ENCODE data around the gene OCA2.

The OCA2 gene

GRCh38 chr15:27826411-27826810 lies 272.7 kb downstream of the OCA2 start:
- Histone ChIP-seq H3K27me3 (ENCODE audit: control insufficient read depth, insufficient read depth, low read length) (no peaks in the 10 kb centered on the region), H3K36me3 (ENCODE audit: control insufficient read depth, insufficient read depth, low read length) (no peaks in the 10 kb centered on the region), H3K4me1 (ENCODE audit: control insufficient read depth, insufficient read depth, low read length) (0 out of 2 replicates have a peak, but pooled peaks cover 2% of the 10 kb centered on the region), H3K9ac (ENCODE audit: low read depth, low read length) (no peak overlapping the region), H3K27ac (ENCODE audit: low read depth, low read length) (no peak overlapping the region), H3K9me3 (ENCODE audit: control insufficient read depth, insufficient read depth, low read length) (no peaks in the 10 kb centered on the region), H3K4me3 (ENCODE audit: low read depth, low read length) (no peak overlapping the region)

GRCh38 chr15:27824841-27825422 lies 274.2 kb downstream of the OCA2 start:
- Histone ChIP-seq H3K9me3 (ENCODE audit: control insufficient read depth, insufficient read depth, low read length) (no peaks in the 10 kb centered on the region), H3K4me1 (ENCODE audit: control insufficient read depth, insufficient read depth, low read length) (0 out of 2 replicates have a peak, but pooled peaks cover 2% of the 10 kb centered on the region), H3K27me3 (ENCODE audit: control insufficient read depth, insufficient read depth, low read length) (no peaks in the 10 kb centered on the region), H3K36me3 (ENCODE audit: control insufficient read depth, insufficient read depth, low read length) (no peaks in the 10 kb centered on the region), H3K27ac (ENCODE audit: low read depth, low read length) (no peak overlapping the region), H3K9ac (ENCODE audit: low read depth, low read length) (no peak overlapping the region), H3K4me3 (ENCODE audit: low read depth, low read length) (no peak overlapping the region)

- no peaks in the 10 kb centered on the region for H3K9me3 ChIP-seq (ENCODE audit: control insufficient read depth, insufficient read depth, low read length)
- H3K36me3 ChIP-seq (ENCODE audit: control insufficient read depth, insufficient read depth, low read length) = no peaks in the 10 kb centered on the region
- no peak overlapping the region for H3K27ac ChIP-seq (ENCODE audit: low read depth, low read length)
- no peak overlapping the region for H3K4me3 ChIP-seq (ENCODE audit: low read depth, low read length)
- no peaks in the 10 kb centered on the region for H3K27me3 ChIP-seq (ENCODE audit: control insufficient read depth, insufficient read depth, low read length)
- H3K9ac ChIP-seq (ENCODE audit: low read depth, low read length) = no peak overlapping the region
- no peaks in the 10 kb centered on the region for H3K4me1 ChIP-seq (ENCODE audit: control insufficient read depth, insufficient read depth, low read length)
These were observed 277.8 kb downstream of the OCA2 start for GRCh38 chr15:27821273-27821672.

- H3K27ac ChIP-seq (ENCODE audit: low read depth, low read length) = no peak overlapping the region
- H3K4me3 ChIP-seq (ENCODE audit: low read depth, low read length) = no peak overlapping the region
- H3K9me3 ChIP-seq (ENCODE audit: control insufficient read depth, insufficient read depth, low read length) = no peaks in the 10 kb centered on the region
- no peak overlapping the region for H3K9ac ChIP-seq (ENCODE audit: low read depth, low read length)
- H3K36me3 ChIP-seq (ENCODE audit: control insufficient read depth, insufficient read depth, low read length) = no peaks in the 10 kb centered on the region
- H3K27me3 ChIP-seq (ENCODE audit: control insufficient read depth, insufficient read depth, low read length) = no peaks in the 10 kb centered on the region
- H3K4me1 ChIP-seq (ENCODE audit: control insufficient read depth, insufficient read depth, low read length) = no peaks in the 10 kb centered on the region
These were observed 278.4 kb downstream of the OCA2 start for GRCh38 chr15:27820722-27821121.

- Histone ChIP-seq H3K9ac (ENCODE audit: low read depth, low read length) (no peak overlapping the region), H3K4me3 (ENCODE audit: low read depth, low read length) (no peak overlapping the region), H3K27ac (ENCODE audit: low read depth, low read length) (no peak overlapping the region), H3K9me3 (ENCODE audit: control insufficient read depth, insufficient read depth, low read length) (no peaks in the 10 kb centered on the region), H3K36me3 (ENCODE audit: control insufficient read depth, insufficient read depth, low read length) (no peaks in the 10 kb centered on the region), H3K4me1 (ENCODE audit: control insufficient read depth, insufficient read depth, low read length) (no peaks in the 10 kb centered on the region), H3K27me3 (ENCODE audit: control insufficient read depth, insufficient read depth, low read length) (no peaks in the 10 kb centered on the region)
These were observed 278.9 kb downstream of the OCA2 start for GRCh38 chr15:27820232-27820631.

GRCh38 chr15:27817258-27817657 lies 281.9 kb downstream of the OCA2 start:
- no peaks in the 10 kb centered on the region for H3K9me3 ChIP-seq (ENCODE audit: control insufficient read depth, insufficient read depth, low read length)
- H3K27ac ChIP-seq (ENCODE audit: low read depth, low read length) = no peak overlapping the region
- H3K9ac ChIP-seq (ENCODE audit: low read depth, low read length) = no peak overlapping the region
- no peak overlapping the region for H3K4me3 ChIP-seq (ENCODE audit: low read depth, low read length)
- H3K4me1 ChIP-seq (ENCODE audit: control insufficient read depth, insufficient read depth, low read length) = no peaks in the 10 kb centered on the region
- H3K36me3 ChIP-seq (ENCODE audit: control insufficient read depth, insufficient read depth, low read length) = no peaks in the 10 kb centered on the region
- no peaks in the 10 kb centered on the region for H3K27me3 ChIP-seq (ENCODE audit: control insufficient read depth, insufficient read depth, low read length)

GRCh38 chr15:27816790-27817189 lies 282.3 kb downstream of the OCA2 start:
- no peaks in the 10 kb centered on the region for H3K36me3 ChIP-seq (ENCODE audit: control insufficient read depth, insufficient read depth, low read length)
- H3K4me1 ChIP-seq (ENCODE audit: control insufficient read depth, insufficient read depth, low read length) = no peaks in the 10 kb centered on the region
- no peak overlapping the region for H3K27ac ChIP-seq (ENCODE audit: low read depth, low read length)
- no peaks in the 10 kb centered on the region for H3K27me3 ChIP-seq (ENCODE audit: control insufficient read depth, insufficient read depth, low read length)
- no peaks in the 10 kb centered on the region for H3K9me3 ChIP-seq (ENCODE audit: control insufficient read depth, insufficient read depth, low read length)
- H3K4me3 ChIP-seq (ENCODE audit: low read depth, low read length) = no peak overlapping the region
- no peak overlapping the region for H3K9ac ChIP-seq (ENCODE audit: low read depth, low read length)

- Histone ChIP-seq H3K36me3 (ENCODE audit: control insufficient read depth, insufficient read depth, low read length) (no peaks in the 10 kb centered on the region), H3K9ac (ENCODE audit: low read depth, low read length) (no peak overlapping the region), H3K27ac (ENCODE audit: low read depth, low read length) (no peak overlapping the region), H3K27me3 (ENCODE audit: control insufficient read depth, insufficient read depth, low read length) (no peaks in the 10 kb centered on the region), H3K4me1 (ENCODE audit: control insufficient read depth, insufficient read depth, low read length) (no peaks in the 10 kb centered on the region), H3K9me3 (ENCODE audit: control insufficient read depth, insufficient read depth, low read length) (no peaks in the 10 kb centered on the region), H3K4me3 (ENCODE audit: low read depth, low read length) (no peak overlapping the region)
These were observed 284.1 kb downstream of the OCA2 start for GRCh38 chr15:27815035-27815434.

- Histone ChIP-seq H3K27me3 (ENCODE audit: control insufficient read depth, insufficient read depth, low read length) (no peaks in the 10 kb centered on the region), H3K4me1 (ENCODE audit: control insufficient read depth, insufficient read depth, low read length) (no peaks in the 10 kb centered on the region)
These were observed 286.0 kb downstream of the OCA2 start for GRCh38 chr15:27813139-27813538.

GRCh38 chr15:27808182-27808581 lies 290.9 kb downstream of the OCA2 start:
- no peak overlapping the region for H3K27ac ChIP-seq (ENCODE audit: low read depth, low read length)
- H3K27me3 ChIP-seq (ENCODE audit: control insufficient read depth, insufficient read depth, low read length) = no peaks in the 10 kb centered on the region
- H3K4me1 ChIP-seq (ENCODE audit: control insufficient read depth, insufficient read depth, low read length) = no peaks in the 10 kb centered on the region
- no peak overlapping the region for H3K4me3 ChIP-seq (ENCODE audit: low read depth, low read length)
- H3K36me3 ChIP-seq (ENCODE audit: control insufficient read depth, insufficient read depth, low read length) = no peaks in the 10 kb centered on the region
- H3K9me3 ChIP-seq (ENCODE audit: control insufficient read depth, insufficient read depth, low read length) = no peaks in the 10 kb centered on the region
- no peak overlapping the region for H3K9ac ChIP-seq (ENCODE audit: low read depth, low read length)

More at GRCh38 chr15:27813139-27813538, 286.0 kb downstream of the OCA2 start:
- H3K36me3 ChIP-seq (ENCODE audit: control insufficient read depth, insufficient read depth, low read length) = no peaks in the 10 kb centered on the region
- no peak overlapping the region for H3K27ac ChIP-seq (ENCODE audit: low read depth, low read length)
- no peaks in the 10 kb centered on the region for H3K9me3 ChIP-seq (ENCODE audit: control insufficient read depth, insufficient read depth, low read length)
- H3K9ac ChIP-seq (ENCODE audit: low read depth, low read length) = no peak overlapping the region
- H3K4me3 ChIP-seq (ENCODE audit: low read depth, low read length) = no peak overlapping the region

- H3K27me3 ChIP-seq (ENCODE audit: control insufficient read depth, insufficient read depth, low read length) = no peaks in the 10 kb centered on the region
- H3K9me3 ChIP-seq (ENCODE audit: control insufficient read depth, insufficient read depth, low read length) = no peaks in the 10 kb centered on the region
- H3K36me3 ChIP-seq (ENCODE audit: control insufficient read depth, insufficient read depth, low read length) = no peaks in the 10 kb centered on the region
- H3K27ac ChIP-seq (ENCODE audit: low read depth, low read length) = no peak overlapping the region
- H3K4me3 ChIP-seq (ENCODE audit: low read depth, low read length) = no peak overlapping the region
- H3K9ac ChIP-seq (ENCODE audit: low read depth, low read length) = no peak overlapping the region
- no peaks in the 10 kb centered on the region for H3K4me1 ChIP-seq (ENCODE audit: control insufficient read depth, insufficient read depth, low read length)
These were observed 291.8 kb downstream of the OCA2 start for GRCh38 chr15:27807335-27807734.
